ENCODE results near the gene SMIM38.

SMIM38 gene

DNA sequence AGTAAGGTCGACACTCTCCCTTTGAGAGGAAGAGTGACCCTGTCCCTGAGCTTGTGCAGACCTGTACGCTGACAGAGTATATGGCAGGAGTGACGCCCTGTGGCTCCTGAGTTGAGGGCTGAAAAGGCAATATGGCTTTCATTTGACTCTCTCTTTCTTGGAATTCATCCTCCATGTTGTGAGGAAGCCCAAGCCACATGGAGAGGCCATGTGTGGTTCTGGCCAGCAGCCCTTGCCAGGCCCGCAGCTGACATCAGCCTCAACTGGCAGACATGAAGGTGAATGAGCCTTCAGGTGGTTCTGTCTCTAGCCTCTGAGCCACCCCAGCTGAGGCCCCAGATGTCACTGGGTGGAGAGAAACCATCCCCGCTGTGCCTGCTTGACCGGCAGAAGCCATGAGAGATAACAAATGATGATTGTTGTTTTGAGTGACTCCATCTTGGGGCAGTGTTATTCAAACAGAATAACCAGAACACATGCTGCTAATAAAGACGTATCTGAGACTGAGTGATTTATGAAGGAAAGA lies 31.9 kb downstream of the SMIM38 start:
- DNase-seq, result no peak

DNA sequence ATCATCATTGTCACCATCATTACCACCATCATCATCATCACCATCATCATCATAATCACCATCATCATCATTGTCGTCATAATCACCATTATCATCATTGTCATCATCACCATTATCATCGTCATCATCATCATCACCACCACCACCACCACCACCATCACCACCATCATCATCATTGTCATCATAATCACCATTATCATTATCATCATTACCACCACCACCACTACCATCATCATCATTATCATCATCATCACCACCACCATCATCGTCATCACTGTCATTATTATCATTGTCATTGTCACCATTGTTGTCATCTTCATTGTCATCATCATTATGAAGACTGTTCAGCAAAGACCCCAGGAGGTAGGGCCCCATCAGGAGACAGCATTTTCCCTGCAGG lies 33.3 kb downstream of the SMIM38 start:
- no peak for DNase-seq

DNA sequence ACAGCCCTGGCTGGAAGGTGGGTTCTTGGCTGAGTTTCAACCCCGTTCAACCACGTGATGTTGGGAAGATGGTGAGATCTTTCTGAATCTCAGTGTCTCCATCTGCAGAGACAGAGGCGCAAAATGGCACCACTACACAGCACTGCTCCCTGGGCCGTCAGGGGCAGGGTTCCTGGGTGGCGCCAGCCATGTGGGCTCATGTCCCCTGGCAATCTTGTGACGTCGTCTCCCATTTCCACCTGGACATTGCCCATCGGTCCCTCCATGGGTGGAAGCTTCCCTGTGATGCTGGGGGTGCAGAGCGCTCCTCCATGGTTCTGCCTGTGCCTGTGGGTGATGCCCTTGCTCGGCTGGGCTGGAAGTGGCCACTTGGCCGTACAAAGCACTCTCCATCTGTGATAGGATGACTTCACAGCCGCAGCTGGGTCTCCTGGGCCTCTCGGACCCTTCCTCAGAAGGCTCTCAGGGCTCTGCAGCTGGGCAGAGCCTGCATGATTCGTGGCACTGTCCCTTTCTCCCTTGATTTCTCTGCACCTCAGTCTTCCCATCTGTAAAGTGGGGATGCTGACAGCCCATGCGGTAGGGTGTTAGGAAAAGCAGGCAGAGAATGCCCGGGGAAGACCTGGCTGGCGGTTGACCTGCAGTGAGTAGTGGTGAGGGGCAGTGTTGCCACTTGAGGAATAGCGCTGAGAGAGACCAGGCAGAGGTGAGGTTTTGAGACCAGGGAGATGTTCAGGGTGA lies 35.2 kb downstream of the SMIM38 start:
- no peak for DNase-seq

DNA sequence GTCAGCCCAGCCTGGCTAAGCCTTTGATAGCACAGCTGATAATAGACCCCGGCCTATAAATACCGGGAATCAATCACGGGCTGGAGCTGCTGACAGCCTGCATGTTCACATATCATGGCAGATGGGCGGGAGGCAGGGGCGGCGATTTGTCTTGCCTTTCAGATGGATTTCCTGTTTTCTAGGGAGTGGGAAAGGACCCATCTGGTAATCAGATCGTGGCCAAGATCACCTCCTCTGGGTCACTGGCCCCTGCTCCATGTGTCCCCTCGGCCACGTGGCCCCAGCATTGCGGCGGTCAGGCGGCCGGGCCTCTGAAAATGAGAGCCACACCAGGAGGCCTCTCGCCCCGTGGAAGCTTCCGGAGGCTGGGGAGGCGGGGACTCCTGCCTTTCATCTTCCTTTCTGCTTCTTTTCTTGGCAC lies 36.6 kb downstream of the SMIM38 start:
- no peak for DNase-seq

DNA sequence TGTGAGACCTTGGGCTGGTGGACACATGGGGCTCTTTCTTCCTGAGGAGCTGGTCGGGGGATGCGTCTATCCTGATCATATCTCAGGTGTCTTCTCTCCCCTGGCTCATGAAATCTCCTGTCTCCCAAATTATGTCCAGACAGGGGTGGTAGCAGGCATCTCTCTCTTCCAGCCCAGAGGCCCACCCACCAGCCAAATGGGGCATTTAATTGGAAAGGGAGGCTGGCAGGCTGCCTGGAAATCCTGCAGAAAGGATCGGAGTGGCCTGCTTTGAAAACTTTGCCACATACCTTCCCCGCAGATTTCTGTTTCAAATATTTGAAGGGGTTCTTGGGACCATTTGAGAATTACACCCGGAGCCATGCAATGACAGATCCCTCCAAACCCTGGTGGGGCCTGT lies 37.4 kb downstream of the SMIM38 start:
- DNase-seq, result no peak

DNA sequence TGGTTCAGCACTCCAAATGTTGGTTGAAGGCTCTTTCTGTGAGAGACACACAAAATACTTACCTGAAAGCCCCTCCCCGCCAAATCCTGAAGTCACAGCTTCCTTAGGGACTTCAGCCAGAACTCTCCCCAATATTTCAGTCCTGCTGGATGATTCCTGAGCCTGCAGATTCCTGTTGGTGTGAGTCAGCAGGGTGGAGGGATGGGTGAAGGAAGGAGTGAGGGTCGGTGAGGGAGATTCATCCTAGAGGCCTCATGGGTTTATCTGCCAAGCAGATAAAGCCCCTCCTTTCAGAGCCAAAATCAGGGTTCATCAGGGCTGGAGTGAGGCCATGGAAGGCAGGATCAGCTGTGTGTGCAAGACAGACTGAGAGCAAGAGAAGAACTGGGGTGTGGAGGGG lies 37.9 kb downstream of the SMIM38 start:
- no peak for DNase-seq

DNA sequence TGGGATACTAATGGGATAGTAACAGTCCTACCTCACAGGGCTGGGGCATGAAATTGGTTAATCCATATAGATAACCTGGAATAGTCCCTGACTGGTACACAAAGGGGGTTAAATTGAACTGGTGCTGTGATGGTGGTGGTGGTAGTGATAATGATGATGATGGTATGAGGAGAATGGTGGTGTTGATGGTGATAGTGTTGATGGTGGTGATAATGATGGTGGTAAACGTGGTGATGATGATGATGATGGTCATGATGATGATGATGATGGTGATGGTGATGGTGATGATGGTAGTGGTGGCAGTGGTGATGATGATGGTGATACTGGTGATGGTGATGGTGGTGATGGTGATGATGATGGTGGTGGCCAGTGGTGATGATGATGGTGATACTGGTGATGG lies 38.7 kb downstream of the SMIM38 start:
- DNase-seq, result no peak

DNA sequence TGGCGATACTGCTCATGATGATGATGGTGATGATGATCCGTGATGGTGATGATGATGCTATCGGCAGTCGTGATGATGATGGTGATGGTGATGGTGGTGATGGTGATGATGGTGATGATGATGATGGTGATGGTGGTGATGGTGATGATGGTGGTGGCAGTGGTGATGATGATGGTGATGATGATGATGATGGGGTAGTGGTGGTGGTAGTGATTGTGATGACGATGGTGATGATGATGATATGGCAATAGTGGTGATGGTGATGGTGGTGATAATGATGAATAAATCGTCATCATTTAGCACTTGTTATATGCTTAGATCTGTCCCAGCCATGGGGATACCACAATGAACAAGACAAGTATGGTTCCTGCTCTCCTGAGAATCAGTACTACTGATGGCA lies 39.2 kb downstream of the SMIM38 start:
- no peak for DNase-seq

DNA sequence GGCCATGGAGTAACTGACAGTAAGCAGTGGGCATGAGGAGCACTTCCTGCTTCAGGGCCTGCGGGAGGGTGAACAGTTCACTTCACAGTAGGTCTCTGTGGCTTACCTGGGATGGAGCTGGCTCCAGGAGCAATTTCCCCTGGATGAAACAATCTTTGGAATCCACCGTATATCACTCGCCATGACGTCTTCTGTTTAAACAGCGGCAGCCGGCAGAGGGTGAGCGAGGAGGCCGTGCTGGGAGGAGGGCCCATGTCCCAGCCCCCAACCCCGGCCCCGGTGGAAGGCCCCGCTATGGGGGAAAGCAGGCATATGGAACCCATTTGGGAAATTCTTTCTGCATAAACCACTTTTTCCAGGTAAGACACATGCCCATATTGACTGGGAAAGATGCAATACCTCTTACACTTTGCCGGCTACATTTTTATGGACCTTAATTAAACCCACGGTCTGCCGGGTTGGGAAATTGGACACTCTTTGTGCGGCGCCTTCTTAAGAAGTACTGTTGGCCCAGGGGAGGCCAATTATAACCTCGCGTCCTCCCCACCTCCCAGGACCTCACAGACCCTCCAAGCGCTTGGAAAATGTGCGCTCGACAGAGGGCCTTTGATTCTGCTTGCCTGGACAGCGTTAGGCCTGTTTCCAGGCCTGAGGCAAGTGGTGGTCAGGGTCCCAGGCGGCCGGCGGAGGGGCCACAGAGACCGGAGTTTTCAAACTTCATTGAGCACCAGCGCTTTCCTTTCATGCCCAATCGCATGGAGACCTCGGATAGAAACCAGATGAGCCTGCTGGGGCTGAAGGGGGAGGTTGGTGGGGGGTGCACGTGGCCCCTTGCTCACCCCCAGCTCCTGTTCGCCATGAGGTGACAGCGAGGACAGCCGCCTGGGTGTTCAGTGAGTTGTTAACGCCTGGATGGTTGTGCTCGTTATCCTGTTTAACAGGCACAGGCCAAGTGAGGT lies 40.4 kb downstream of the SMIM38 start:
- DNase-seq, result no peak

DNA sequence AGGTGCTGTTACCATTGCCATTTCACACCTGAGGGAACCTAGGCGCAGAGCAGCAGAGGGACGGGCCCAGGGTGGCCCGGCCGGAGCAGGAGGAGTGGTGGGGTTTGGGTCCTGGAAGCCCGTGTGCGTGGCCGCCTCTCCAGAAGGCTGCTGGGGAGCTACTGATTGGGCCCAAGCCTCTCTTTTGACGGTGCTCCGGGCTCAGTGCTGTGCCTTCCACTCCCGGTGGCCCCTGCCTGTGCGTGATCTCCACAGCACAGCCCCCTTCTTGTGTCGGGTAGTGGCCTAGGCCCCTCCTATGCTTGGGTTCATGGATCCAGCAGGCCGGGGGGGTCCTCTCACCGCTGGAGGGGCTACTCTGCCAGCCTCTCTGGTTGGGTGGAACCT lies 41.0 kb downstream of the SMIM38 start:
- no peak for DNase-seq

DNA sequence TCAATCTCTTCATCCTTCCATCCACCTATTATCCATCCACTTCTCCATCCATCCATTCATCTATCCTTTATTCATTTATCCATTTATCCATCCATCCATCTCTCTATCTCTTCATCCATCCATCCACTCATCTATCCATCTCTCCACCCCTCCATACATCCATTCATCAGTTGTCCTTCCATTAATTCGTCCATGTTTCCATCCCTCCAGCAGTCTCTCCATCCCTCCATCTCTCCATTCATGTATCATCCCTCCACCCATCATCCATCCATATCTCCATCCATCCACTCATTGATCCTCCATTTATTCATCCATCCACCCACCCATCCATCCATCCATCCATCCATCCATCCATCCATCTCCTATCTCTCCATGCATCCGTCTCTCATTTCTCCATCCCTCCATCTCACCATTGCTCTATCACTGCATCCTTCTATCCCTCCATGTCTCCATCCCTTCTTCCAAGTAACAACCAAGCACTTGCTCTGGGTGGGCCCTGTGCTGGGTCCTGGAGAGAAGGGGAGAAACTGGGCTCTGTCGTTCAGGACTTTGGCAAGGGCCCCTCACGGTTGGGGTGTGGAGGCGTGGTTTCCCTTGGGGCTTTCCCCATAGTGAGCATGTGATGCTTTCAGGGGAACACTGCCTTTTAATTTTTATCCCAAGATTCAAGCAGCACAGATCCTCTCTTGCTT lies 43.3 kb downstream of the SMIM38 start:
- no peak for DNase-seq

DNA sequence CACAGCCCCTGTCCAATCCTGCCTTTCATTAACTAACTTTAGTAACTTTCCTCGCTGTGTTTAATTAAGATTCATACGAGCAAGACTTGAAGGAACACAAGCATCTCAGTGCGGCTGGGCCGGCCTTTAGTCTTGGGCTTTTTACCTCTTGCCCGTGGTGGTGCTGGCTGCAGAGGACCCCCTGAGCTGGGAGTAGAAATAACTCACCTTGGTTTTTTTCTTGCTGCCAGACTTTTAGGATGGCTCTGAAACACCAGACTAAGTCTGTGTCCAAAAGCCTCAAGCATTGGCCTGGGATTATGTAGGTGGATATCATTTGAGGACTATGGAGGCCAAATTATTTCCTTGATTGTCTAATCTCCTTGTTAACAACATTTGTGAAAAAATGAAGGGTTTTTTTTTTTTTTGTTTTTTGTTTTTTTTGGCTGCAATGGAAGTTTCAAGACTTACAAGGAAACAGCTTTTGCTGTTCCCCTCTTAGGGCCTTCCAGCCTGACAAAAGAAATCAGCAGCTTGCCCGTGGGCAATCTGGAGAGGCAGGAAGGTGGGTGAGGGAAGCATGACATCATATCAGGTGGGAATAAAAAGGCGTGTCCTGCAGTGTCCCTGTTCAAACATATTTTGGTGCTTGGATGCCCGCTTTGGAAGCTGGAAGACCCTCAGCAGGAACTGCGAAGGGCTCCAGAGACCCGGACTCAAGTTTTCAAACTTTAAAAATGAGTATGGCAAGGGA lies 44.0 kb downstream of the SMIM38 start:
- no peak for DNase-seq

DNA sequence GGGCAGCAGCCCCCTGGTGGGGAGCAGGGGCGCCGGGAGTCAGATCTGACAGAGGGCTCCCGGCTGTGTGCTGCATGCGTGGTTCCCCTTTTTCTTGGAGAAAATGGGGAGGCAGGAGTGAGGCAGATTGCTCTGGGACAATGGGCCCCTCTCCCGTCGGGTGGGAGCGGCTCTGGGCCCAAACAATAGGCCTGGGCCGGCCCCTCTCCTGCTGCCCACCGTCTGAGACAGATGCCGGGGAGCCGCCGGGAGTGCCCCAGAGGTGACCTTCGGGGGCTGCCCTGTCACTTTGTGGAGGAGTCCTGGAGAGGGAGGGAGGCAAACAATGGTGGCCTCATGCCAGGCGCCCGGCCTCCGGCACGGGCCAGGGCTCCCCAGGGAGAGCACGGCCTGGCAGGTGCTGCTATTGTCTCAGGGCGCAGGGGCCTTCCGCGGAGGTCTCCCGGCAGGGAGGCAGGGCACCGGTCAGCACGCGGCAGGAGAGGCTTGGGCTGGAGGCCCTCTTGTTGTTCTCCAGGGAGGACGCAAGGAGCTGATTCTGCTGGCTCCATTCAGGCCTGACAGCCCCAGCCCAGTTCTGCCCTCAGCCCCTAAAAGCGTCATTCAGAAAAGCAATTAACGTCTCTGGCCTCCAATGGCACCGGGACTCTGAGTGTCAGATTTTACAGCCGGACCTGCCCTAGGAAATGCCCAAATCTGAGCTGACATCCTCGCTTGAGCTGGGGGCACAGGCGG lies 44.8 kb downstream of the SMIM38 start:
- no peak for DNase-seq

DNA sequence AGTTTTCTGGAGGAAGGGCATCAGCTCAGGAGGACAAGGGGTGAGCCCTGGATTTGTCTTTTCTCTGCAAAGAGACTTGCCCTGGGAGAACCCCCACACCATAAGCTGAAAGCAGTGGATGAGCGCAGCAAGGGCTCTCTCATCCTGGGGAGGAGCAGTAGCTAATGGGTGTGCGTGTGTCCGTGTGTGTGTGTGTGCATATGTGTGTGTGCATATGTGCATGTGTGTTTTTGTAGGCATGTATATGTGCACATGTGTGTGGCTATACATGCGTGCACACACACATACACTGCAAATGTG lies 45.3 kb downstream of the SMIM38 start:
- DNase-seq, result no peak

DNA sequence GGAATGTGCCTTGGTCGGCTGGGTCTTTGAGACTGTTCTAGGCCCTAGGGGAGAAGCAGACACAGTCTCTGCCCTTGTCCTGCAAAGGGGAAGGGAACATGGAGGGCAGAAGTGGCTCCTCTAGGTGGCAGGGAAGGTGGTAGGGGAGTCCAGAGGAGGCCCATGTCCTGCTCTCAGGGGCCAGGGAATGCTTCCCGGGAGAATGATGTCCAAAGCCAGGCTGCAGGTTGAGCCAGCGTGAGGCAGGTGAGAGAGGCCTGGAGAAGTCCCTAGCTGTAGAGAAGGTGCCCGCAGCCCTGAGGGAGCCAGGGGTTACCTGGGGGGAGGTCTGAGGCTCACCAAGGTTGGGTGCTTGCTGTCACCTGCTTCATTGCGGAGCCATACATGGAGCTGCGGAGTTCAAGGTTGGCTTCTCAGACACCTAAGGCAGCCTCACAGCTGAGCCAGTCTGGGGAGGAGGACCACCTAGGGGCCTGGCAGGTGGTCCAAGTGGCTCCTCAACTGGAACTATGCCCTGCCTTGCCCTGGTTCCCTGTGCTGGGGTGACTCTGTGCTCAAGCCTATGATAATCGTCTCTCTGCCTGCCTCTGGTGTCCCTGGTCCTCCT lies 46.1 kb downstream of the SMIM38 start:
- DNase-seq, result no peak

DNA sequence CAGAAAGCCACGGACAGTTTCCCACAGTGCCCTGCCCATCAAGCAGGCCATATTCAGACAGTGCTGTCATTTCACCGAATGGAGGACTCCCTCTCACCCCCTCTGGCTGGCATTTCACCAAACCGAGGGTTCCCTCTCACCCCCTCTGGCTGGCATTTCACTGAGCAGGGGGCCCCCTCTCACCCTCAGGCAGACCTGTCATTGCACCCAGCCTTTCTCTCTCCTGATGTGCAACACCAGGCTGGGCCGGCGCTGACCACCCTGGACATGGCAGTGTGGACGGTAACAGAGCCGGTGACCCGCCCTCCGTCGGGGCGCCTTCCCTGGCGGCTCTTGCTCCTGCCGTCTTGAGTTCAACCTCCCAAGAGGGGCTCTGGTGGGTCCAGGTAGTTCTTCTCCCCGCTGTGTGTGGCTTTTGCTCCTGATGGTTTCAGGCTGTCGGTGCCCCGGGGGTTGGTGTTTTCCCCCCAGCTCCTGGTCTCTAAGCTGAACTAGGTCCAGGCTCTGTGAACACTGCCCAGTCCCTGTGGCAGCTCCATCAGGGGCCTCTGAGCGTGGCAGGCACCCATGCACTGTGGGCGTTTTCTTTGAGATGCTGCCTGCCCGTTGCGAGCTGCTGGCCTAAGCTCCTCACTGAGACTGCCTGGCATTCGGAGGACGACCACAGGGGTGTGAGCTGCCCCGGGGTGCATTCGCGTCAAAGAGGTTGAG lies 46.9 kb downstream of the SMIM38 start:
- no peak for DNase-seq

DNA sequence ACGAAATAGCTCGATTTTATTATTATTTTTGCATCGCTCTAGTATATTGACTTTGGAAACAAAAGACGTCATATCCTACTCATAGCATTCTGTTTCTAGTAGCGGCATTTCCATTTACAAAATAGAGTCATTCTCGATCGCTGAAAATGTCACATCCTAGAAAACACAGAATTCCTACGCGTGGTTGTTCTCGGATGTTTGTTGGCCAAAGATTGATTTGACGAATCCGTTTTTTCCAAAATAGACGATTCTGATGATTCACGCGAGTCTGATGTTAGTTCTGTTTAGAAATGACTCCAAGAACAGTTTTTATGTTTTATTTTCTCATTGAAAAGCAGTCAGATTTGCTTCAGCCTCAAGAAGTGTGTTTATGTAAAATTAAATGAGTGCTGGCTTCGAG lies 47.6 kb downstream of the SMIM38 start:
- no peak for DNase-seq

DNA sequence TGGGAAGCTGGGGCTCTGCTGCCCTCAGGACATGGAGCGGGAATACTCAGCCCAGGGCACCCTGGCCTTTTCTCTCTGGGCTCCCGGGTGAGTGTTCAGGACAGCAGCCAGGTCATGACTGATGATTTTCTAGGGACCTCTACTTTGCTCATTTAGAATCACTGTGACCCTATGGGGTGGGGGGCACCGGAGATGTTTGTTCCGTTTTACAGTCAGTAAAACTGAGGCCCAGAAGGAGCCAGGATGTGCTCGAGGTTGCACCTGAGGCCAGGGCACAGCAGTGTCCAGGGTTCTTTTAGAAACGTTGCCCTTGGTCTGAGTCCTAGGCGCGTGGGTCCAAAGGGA lies 48.1 kb downstream of the SMIM38 start:
- no peak for DNase-seq

DNA sequence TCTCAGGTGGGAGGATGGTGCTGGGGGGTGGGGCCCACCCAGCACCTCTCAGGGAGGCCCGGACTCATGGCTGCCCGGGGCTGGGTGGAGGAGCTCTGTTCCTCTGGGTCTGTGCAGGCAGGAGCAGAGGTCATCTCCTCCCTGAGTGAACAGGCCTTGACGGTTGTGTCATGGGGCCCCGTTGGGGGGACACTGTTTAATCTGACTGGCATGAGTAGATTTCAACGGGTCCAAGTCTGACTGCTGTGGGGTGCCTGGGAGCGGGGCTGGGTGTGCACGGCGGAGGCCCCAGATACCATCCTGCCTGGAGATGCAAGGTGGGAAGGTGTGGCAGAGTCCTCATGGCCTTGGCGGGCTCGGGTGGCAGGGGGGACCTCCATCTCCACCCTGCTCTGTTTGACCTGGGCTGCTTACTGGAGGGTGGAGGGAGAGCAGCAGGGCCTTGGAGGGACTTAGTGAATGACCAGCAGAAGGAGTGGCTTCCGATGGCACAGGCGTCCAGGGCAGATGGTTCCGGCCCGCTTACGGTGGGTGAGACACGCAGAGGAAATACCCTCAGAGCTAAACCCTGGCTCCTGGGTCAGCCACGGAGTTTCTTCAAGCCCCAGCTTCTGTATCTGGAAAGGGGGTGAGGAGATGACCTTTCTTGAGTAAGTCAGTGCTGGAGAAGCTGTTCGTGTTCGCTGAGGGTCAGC lies 48.7 kb downstream of the SMIM38 start:
- DNase-seq, result no peak

DNA sequence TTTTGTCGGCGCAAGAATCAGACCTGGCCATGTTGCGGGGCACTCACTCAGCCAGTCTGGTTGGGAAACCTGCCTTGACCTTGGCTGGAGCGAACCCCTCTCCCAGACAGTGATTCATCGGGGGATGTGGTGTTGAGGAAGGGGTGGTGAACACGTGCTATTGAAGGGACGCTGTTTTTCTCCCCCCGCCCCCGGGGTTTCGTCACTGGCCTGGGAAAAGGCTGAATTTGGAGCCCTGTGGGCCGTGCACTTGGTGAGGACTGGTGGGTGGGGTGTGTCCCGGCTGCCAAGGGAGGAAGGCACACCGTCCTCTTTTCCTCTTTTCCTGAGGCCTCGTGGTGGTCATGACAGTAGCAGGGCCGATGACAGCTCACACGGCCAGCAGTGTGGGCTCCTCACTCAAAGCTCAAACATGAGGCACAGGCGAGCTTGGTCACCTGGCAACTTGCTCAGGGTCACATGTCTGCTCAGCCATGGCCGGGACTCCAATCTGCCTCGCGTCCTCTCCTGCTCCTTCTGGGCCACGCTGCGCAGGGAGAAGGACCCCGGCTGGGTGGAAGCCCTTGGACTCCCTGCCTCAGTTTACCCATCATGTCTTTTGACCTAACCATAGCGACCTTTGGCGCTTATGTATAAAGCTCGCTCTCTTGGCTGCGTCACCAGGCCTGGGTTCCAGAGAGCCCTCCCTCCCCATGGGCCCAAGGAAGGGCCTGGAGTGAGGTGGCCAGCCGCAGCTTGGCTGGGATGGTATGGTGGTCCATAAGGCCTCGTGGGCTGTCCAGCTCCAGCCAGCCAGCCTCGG lies 49.4 kb downstream of the SMIM38 start:
- no peak for DNase-seq

Measured in activated CD4-positive, CD25-positive, alpha-beta regulatory T cell treated with anti-CD3 and anti-CD28 coated beads, Interleukin-2, amount 50 U/mL, for 72 hours (primary cell).